GM21367 (cell line): ENCODE data around the gene PPP2R2D.

Source experiments
- ATAC-seq: cut with Tn5 transposase; IDR thresholded peaks from one replicate; pipeline ENCODE4 v1.9.1; 2021; ENCODE audit not compliant: unreplicated experiment

PPP2R2D gene

GRCh38 chr10:131886237-131886636 is 14.6 kb upstream of the PPP2R2D start:
- ATAC-seq: no peak

GRCh38 chr10:131888186-131888604 is 12.6 kb upstream of the PPP2R2D start:
- no peak for ATAC-seq

- no peak for ATAC-seq
Measured at GRCh38 chr10:131889755-131890154, 11.1 kb upstream of the PPP2R2D start.

GRCh38 chr10:131890276-131891195 is 10.3 kb upstream of the PPP2R2D start:
- ATAC-seq: no peak

- ATAC-seq: no peak
Measured at GRCh38 chr10:131891196-131891928, 9.4 kb upstream of the PPP2R2D start.

- no peak for ATAC-seq
Measured at GRCh38 chr10:131891929-131892805, 8.6 kb upstream of the PPP2R2D start.

GRCh38 chr10:131892806-131893675 is 7.8 kb upstream of the PPP2R2D start:
- no peak for ATAC-seq

- no peak for ATAC-seq
Measured at GRCh38 chr10:131895116-131895515, 5.7 kb upstream of the PPP2R2D start.

GRCh38 chr10:131896403-131896802 is 4.4 kb upstream of the PPP2R2D start:
- ATAC-seq: no peak

- ATAC-seq: no peak
Measured at GRCh38 chr10:131897297-131897899, 3.4 kb upstream of the PPP2R2D start.

- no peak for ATAC-seq
Measured at GRCh38 chr10:131898061-131898460, 2.7 kb upstream of the PPP2R2D start.

GRCh38 chr10:131898713-131899112 is 2.1 kb upstream of the PPP2R2D start:
- ATAC-seq: no peak

GRCh38 chr10:131899116-131899690 is 1.6 kb upstream of the PPP2R2D start:
- no peak for ATAC-seq

GRCh38 chr10:131899695-131900349 is 986 bp upstream of the PPP2R2D start:
- no peak for ATAC-seq

GRCh38 chr10:131901181-131901829 is 497 bp downstream of the PPP2R2D start:
- peak; percentile 18 for ATAC-seq

GRCh38 chr10:131902211-131902610 is 1.4 kb downstream of the PPP2R2D start:
- ATAC-seq: no peak

GRCh38 chr10:131902691-131903090 is 1.9 kb downstream of the PPP2R2D start:
- ATAC-seq: no peak

GRCh38 chr10:131905267-131905571 is 4.4 kb downstream of the PPP2R2D start:
- ATAC-seq: no peak
